Kasumi-1 (cell line): ENCODE measurements around the gene OAS1.
A peak's percentile ranks its signal among the peaks of the same experiment; 100 is the strongest.
"Not testable (repeated sequence)": the region's sequence is repeated elsewhere in the genome, so short reads cannot be mapped to it uniquely, and the experiment has no call there.

Source experiments
- DNase-seq, 2 experiments: peaks; one replicate each; lab custom pipeline; 2025; lab: John Stamatoyannopoulos, UW

Gene OAS1

DNA sequence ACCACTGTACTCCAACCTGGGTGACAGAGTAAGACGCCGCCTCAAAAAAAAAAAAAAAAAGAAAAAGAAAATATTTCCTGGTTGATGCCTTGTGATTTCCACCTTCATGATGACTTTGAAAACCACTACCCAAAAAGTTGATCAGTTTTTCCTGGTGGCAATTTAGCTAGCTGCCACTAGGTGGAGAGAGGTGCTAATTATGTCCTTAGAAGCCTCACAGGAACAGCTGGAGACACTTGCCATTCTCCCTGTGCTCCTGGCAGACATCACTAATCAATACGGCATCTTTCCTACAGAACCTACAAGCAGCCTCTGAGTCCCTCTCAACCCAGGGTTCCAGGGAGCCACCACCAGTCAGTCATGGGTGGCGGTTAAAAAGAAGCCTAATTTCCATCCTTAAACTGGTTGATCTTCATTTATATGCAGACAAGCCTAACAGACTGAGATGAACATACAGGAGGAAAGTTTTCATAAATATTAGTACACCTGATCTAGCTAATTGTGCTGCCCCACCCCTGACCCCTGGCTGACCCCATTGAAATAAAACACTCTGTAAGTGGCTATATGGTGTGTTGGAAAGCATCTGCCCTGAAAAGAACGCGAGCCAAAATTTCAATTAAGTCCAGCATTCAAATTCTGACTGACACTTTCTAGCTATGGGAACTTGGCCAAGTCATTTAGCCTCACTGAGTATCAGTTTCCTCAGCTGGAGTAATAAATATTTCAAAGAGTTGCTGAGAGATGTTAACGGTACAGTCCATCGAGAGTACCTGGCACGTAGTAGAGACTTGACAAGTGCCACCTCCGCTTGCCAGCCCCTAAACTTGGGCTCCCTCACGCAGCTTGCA, 6.2 kb upstream of the OAS1 start:
- DNase-seq = peak; percentile 37 to 61

DNA sequence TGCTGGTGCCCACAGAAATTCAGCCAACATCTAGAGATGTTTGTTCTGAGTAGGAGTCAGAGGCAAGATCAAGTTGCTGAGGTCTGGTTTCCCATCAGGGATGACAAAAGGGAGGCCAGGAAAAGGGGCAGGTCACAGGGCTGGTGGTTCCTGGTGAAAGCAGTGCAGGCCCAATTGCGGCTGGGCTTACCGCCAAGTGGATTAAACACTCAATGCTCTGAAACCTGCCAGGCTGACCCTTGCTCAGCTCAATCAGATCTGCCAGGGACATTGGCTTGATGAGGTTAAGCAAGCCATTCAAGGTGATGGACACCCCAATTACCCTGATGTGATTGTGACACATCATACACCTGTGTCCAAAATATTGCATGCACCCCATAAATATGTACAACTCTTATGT, 5.5 kb upstream of the OAS1 start:
- no peak for DNase-seq

DNA sequence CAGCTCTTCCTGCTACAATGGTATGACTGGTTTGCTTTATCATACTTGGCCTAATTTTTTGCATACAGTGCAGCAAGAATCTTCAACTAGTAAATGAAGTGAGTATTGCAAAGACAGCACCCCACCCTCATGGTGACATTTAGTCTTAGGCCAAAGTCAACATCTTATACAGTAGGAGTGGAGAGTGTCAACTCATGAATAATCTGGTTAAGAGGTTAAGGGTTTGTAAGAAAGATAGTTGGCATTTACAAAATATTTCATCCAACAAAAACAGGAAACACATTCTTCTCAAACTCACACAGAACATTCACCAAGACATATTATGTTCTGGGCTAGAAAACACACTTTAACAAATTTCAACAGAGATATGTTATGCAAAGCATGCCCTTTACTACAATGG, 2.2 kb upstream of the OAS1 start:
- no peak for DNase-seq

DNA sequence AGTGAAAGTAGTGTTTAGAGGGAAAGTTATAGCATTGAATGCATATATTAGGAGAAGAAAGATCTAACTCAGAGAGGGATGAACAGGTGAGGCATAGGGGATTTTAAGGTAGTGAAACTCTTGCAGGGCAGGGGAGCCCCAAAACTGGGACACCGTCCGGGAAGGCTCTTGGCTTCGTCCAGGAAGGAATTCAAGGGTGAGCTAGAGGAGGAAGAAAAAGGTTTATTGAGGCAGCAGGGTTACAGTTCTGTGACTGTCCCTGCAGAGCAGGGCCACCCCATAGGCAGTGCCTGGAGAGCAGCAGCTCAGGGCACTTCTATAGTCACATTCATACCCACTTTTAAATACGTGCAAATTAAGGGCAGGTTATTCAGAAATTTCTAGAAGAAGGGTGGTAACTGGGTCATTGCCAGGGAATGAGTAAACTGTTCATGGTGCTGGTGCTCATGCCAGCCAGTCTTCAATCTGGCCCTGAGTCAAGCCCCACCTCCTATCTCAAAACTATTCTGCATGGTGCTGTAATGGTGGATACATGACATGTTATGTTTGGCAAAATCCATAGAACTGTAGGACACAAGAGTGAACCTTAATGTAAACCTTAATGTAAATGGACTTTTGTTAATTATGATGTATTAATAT, 1.2 kb upstream of the OAS1 start:
- DNase-seq = no peak

DNA sequence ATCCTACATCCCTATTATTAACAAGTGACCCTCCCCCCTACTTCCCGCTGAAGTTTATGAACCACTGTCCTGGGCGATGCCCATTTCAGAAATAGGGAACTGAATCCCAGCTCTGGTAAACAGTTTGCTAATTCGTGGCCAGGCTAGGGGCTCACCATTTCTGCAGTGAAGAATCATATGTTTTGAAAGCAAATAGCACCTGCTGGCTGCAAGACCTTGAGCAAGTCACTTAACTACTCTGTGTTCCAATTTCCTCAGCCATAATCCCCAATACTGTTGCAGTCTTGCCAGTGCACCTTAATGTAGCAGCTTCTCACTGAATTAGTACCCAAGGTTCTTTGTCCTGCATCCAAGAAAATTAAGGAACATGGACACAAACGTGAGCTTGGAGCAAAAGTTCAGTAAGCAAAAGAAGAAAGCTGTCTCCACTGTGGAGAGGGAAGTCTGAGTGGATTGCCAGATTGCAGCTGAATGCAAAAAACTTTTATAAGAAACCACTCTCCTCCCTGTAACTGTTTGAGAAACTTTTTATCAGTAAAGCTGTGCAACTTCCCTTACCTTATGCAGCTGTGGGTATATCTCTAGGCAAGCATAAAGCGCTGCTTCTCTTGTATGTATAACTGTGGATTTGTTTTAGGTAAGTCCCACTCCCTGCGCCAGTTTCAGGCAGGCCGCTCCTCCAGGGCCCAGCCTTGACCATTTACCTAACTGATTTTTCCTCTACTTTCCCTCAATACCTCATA, 824 bp downstream of the OAS1 start:
- DNase-seq = no peak

DNA sequence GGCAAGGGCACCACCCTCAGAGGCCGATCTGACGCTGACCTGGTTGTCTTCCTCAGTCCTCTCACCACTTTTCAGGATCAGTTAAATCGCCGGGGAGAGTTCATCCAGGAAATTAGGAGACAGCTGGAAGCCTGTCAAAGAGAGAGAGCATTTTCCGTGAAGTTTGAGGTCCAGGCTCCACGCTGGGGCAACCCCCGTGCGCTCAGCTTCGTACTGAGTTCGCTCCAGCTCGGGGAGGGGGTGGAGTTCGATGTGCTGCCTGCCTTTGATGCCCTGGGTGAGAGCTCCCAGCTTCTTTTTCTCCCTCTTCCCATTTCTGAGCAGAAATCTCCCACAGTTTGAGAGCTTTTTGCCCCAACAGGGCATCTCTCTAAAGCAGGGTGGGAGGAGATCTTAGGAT, 1.8 kb downstream of the OAS1 start:
- DNase-seq = no peak

DNA sequence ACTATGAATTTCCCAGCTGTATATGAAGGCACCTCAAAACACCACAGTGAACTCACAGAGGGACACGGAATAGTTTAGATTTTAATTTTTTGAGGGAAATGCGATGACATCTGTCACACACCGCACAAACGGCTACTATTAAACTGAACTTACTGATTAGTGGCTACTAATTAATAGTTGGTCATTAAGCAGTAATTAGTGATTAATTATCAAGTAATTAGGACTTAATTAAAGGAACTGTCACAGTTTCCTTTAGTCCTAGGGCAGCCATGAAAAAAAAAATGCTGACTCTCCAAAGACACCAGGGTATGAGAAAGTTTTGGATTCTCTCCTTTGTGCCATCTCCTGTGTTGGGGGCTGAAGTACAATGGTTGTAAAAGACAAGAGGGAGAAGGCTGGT, 2.9 kb downstream of the OAS1 start:
- no peak for DNase-seq

DNA sequence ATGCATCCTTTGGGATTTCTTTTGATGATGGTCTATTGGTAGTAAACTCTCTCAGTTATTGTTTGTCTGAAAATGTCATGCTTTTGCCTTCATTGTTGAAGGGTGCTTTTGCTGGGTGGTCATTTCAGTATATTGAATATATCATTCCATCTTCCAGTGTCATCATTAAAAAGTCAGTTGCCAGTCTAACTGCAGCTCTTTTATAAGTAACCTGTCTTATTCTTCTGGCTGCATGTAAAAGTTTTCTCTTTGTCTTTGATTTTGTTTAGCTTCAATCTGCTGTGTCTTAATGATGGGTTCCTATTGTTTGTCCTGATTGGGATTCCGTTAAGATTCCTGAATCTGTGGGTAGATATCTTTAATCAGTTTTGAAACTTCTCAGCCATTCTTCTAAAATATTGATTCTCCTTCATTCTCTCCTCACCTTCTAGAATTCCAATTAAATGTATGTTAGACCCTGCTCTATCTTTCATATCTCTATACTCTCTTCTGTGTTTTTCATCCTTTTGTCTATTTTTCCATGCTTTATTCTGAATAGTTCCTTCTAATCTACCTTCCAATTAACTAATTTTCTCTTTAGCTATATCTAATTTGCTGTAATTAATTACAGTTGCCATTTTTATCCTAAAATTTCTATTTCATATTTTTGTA, 6.4 kb downstream of the OAS1 start:
- no peak for DNase-seq

DNA sequence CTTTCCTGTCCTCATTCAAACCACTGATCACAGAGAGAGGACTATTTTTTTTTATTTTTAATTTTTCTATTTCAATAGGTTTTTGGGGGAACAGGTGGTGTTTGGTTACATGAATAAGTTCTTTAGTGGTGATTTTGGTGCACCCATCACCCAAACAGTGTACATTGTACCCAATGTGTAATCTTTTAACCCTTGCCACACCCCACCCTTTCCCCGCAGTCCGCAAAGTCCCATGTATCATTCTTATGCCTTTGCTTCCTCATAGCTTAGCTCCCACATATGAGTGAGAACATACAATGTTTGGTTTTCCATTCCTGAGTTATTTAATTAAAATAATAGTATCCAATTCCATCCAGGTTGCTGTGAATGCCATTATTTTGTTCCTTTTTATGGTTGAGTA, 7.1 kb downstream of the OAS1 start:
- not testable (repeated sequence) for DNase-seq

DNA sequence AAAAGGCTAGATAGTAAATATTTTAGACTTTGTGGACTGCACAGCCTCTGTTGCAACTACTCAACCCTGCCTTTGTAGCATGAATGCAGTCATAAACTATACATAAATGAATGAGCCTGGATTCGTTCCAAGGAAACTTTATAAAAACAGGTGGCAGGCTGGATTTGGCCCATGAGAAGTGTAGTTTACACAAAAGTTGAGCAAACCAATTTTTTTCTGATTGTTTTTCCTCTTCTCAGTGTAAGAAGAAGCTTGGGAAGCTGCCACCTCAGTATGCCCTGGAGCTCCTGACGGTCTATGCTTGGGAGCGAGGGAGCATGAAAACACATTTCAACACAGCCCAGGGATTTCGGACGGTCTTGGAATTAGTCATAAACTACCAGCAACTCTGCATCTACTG, 9.5 kb downstream of the OAS1 start:
- DNase-seq = no peak

DNA sequence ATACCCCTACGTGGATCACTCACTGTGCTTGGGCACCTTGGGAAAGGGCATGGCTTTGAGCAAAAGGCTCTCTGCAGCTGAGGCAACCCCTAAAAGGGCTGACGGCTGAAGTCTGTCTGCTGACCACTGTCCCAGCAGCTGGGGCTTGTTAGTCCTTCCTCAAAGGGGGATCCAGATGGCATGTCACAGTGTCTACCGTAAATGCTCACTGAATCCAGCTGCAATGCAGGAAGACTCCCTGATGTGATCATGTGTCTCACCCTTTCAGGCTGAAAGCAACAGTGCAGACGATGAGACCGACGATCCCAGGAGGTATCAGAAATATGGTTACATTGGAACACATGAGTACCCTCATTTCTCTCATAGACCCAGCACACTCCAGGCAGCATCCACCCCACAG, 12.4 kb downstream of the OAS1 start:
- no peak for DNase-seq

DNA sequence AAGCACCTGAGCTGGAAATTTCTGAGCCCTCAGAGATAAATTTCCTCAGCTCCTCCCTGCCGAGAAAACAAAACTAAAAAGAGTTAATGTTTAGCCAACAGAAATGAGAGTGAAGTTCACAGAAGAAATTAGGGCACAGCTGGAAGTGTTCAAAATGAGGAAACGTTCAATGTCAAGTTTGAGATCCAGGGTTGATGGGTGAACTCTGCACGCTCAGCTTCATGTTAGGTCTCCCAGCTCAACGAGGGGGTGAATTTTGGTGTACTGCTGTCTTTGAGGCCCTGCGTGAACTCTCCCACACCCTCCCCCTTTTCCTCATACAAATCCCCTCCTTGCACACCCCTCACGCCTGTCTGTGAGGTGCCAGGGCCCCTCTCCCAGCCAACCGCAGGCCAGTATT, 18.2 kb downstream of the OAS1 start:
- no peak for DNase-seq

DNA sequence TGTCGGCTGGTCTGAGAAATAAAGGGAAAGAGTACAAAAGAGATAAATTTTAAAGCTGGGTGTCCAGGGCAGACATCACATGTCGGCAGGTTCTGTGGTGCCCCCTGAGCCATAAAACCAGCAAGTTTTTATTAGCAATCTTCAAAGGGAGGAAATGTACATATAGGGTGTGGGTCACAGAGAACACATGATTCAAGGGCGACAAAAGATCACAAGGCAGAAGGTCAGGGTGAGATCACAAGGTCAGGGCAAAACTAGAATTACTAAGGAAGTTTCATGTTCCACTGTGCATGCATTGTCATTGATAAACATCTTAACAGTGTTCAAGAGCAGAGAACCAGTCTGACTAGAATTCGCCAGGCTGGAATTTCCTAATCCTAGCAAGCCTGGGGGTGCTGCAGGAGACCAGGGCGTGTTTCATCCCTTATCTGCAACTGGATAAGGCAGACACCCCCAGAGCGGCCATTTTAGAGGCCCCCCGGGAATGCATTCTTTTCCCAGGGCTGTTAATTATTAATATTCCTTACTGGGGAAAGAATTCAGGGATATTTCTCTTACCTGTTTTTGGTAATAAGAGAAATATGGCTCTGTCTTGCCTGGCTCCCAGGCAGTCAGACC, 19.8 kb downstream of the OAS1 start:
- DNase-seq = not testable (repeated sequence)

DNA sequence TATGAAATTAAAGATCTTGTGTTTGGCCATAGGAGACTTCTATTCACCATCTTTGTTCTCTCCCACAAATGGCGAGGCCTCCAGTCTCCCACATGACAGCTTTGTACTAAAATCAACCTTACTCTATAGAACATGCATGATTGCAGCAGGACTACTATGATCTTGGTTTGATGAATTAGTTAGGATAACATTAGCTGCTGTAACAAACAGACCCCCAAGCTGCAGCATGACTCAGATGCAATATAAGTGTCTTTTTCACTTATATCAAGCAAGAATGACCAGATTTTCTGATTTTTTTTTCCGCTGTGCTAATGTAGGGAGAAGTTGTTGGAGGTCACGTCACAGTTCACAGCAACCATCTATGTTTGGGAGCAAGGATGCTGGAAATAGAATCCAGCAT, 20.7 kb downstream of the OAS1 start:
- no peak for DNase-seq

DNA sequence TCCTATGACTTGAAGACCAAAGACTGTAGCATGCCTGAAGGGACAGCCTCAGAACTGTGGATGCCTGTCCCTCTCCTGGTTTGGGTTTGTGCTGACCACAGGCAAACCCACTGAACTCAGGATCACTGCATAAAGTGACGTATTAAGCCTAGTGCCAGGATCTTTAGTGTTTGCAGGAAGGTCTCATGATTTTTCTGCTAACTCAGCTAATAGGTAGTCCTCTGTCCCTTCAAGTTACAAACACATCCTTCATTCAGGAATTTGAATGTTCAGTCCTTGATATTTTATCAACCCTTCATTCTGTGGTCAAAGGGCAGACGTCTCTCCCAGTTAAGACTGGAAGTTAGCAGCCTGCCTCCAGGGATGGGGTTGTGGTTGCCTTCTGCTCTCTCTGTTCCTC, 21.2 kb downstream of the OAS1 start:
- DNase-seq = no peak

DNA sequence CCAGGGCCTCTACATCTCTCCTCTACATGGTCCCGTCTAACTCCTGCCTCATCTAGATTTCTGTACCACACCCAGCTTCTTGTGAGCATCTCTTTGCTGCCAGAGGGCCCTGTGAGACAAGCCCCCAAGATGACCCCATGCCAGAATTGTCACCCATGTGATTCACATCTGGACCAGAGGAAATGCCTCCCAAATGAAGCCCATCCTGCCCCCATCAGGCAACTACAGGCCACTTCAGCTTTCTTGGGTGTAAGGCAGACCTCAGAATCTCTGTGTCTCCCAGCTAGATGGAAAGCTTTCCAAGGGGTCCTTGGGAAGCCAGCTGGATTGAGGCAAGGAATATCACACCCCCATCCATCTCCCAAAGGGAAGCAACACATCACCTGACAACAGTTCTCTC, 22.2 kb downstream of the OAS1 start:
- no peak for DNase-seq

DNA sequence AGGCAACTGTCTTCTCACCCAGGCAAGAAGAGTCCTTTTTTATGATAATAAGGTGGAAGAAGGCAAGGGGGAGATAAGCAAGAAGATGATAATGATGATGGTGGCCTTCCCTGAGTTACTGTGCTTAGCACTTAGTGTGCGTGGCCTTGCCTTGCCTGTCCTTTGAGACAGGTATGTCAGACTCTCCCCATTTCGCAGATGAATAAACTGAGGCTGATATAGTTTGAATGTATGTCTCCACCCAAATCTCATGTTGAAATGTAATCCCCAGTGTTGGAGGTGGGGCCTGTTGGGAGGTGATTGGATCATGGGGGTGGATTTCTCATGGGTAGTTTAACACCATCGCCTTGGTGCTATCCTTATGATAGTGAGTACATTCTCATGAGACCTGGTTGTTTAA, 23.0 kb downstream of the OAS1 start:
- DNase-seq = no peak

DNA sequence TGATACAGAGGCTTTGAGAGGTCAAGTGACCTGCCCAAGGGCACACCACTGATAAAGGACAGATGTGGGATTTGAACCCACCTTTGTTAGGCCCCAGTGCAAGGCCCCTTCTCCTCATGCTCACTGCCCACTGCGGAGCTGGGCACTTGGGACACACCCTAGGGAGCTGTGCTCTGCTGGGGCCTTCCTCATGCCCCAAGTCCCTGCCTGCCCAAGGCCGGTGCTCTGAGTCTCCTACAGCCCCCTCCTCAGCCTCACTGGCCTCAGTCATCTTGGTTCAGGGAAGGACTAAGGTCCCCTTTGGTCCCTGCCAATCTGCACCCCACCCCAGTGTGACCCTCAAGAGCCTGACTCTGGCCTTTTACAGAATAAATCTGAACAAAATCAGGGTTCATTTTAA, 23.6 kb downstream of the OAS1 start:
- DNase-seq = no peak

DNA sequence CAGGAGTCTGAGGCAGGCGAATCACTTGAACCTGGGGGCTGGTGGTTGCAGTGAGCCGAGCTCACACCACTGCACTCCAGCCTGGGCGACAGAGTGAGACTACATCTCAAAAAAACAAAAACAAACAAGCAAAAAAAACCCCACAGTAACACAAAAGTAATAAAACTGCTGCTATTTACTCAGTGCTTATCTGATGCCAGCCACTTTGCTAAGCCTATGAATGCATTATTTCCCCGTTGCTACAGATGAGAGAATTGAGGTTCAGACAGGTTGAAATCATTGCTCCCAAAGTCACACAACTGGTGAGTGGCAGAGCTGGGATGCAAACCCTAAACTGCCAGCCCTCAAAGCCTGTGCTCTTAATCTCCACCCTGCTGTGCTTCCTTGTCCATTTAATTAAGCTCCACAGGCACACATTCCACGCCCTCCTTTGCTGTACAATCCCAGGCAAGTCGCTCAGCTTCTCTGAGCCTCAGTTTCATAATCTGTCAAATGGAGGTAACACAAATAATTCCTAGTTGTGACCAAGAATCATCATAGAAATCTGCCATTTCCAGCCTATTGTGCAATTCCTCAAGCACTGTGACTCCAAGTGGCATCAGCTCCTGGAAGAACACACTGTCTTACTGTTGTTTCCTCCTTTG, 25.8 kb downstream of the OAS1 start:
- DNase-seq = no peak

DNA sequence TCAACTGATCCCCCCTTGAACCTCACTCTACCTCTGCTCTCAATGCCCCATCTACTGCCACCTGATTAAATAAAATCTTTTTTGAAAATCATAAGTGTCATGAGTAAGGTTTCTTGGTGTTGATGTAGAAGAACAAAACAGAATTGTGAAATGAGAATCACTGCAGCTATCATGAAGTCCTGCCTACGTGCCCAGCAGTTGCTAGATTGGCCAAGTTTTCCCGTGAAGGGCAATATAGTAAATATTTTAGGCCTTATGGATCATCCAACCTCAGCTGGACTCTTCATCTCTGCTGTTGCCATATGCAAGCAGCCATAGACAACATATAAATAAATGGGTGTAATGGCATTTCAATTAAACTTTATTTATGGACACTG, 26.4 kb downstream of the OAS1 start:
- no peak for DNase-seq

DNA sequence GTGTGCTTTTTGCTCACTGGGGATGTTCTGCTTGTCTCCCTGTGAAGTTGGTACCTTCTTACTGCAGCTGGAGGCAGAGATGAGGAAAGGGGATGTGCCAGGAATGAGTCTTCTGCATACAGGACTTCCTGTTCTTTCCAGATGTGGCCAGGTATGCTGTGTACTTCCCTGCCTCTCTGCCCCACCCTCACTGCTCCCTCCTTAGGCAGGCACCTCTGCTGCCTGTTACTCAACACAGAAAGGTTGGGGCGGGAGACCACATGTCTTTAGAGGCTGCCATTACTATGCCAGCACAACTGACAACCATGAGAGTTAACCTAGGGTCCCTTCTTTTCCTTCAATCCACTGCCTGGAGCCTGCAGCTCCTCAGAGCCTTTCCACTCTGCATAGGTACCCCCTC, 29.5 kb downstream of the OAS1 start:
- no peak for DNase-seq

DNA sequence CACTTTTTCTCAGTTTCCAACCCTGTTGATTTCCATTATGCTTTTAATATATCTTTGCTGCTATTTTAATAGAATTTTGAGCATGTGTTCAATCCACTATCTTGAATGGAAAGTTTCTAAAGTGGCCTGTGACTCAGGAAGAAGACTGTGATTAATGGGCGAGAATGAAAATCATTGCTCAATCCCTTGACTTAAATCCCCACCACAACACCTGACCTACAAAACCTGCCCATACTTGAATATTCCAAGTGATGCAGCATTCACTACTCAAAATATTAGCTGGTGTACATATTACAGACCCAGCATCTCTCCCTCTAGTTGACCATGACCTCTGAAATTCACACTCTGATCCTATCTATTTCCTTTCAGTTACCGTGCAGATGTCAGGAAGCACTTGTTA, 30.2 kb downstream of the OAS1 start:
- no peak for DNase-seq
